HepG2 (cell line): Measurements from ENCODE around the gene SEC62. TPM values are rescaled to one million over a fixed set of nuclear protein-coding genes. Genes with fewer than 3 reads are reported as not detected.

Experiments
- ARID4A ChIP-seq: sonication (generic); formaldehyde crosslinking; IDR thresholded peaks from 2 replicates; pipeline ENCODE4 v1.5.0; 2020; ENCODE audit warnings: mild to moderate bottlenecking, missing genetic modification reagents, borderline replicate concordance
- BCL6 ChIP-seq: IDR thresholded peaks from 2 replicates; pipeline ENCODE4 v1.6.1; 2016; ENCODE audit warnings: missing genetic modification reagents, missing compliant biosample characterization
- FOXM1 ChIP-seq: sonication (generic); formaldehyde crosslinking; IDR thresholded peaks from 2 replicates; pipeline ENCODE4 v1.5.0; 2020; ENCODE audit warnings: missing genetic modification reagents
- GATAD2A ChIP-seq: IDR thresholded peaks from 2 replicates; pipeline ENCODE4 v1.6.1; 2016
- HNRNPL ChIP-seq: fragments of 200-400 bp; formaldehyde crosslinking; IDR thresholded peaks from 2 replicates; pipeline ENCODE4 v1.6.1; 2017; ENCODE audit warnings: mild to moderate bottlenecking, low read depth, low read length
- KDM3A ChIP-seq: IDR thresholded peaks from 2 replicates; pipeline ENCODE4 v1.6.1; 2018; ENCODE audit warnings: low read depth, missing compliant biosample characterization
- KDM5B ChIP-seq: sonication (generic); formaldehyde crosslinking; IDR thresholded peaks from 2 replicates; pipeline ENCODE4 v1.4.0; 2020; ENCODE audit warnings: missing genetic modification reagents, mild to moderate bottlenecking, borderline replicate concordance
- NFKB2 ChIP-seq: sonication (generic); formaldehyde crosslinking; IDR thresholded peaks from 2 replicates; pipeline ENCODE4 v1.4.0; 2020; ENCODE audit warnings: missing genetic modification reagents, borderline replicate concordance
- SMAD1 ChIP-seq: sonication (generic); formaldehyde crosslinking; IDR thresholded peaks from 2 replicates; pipeline ENCODE4 v1.4.0; 2020; ENCODE audit warnings: missing genetic modification reagents, low read depth, mild to moderate bottlenecking, borderline replicate concordance
- SOX13 ChIP-seq, 3 experiments: fragments of 450-650 bp in 1 of 3; sonication (generic) in 1 of 3; formaldehyde crosslinking in 1 of 3; IDR thresholded peaks in 2 of 3; conservative IDR thresholded peaks in 1 of 3; 2 replicates each; pipeline versions ENCODE4 v1.5.0 to v1.6.1; 2016 to 2020; ENCODE audit warnings: antibody characterized with exemption in 1 of 3, mild to moderate bottlenecking in 1 of 3, missing compliant biosample characterization in 1 of 3, missing genetic modification reagents in 1 of 3, moderate library complexity in 1 of 3
- SPEN ChIP-seq: sonication (generic); formaldehyde crosslinking; IDR thresholded peaks from 2 replicates; pipeline ENCODE4 v1.5.1; 2020; ENCODE audit warnings: low read depth, mild to moderate bottlenecking, missing genetic modification reagents
- SUZ12 ChIP-seq: fragments of 150-350 bp; IDR thresholded peaks from 2 replicates; pipeline ENCODE4 v1.6.1; 2014; ENCODE audit warnings: low read depth, low read length
- ZNF224 ChIP-seq: sonication (generic); formaldehyde crosslinking; IDR thresholded peaks from 2 replicates; pipeline ENCODE4 v1.5.0; 2020; ENCODE audit warnings: mild to moderate bottlenecking, missing genetic modification reagents
- ZNF225 ChIP-seq: sonication (generic); formaldehyde crosslinking; IDR thresholded peaks from 2 replicates; pipeline ENCODE4 v1.4.0; 2020; ENCODE audit warnings: mild to moderate bottlenecking, missing genetic modification reagents
- ZNF546 ChIP-seq: sonication (generic); formaldehyde crosslinking; conservative IDR thresholded peaks from 2 replicates; pipeline ENCODE4 v1.8.1; 2023; ENCODE audit warnings: mild to moderate bottlenecking, missing genetic modification reagents
- ZNF878 ChIP-seq: sonication (generic); formaldehyde crosslinking; IDR thresholded peaks from 2 replicates; pipeline ENCODE4 v1.8.1; 2023; ENCODE audit warnings: mild to moderate bottlenecking, missing genetic modification reagents, moderate library complexity
- polyA plus RNA-seq, 8 experiments: library from polyadenylated mRNA; depleted of rRNA in 3 of 8; stranded (reverse) in 7 of 8; unstranded in 1 of 8; fragments of >200 nt; fragmentation: Illumina TruSeq in 4 of 8; extraction: Trizol in 4 of 8; gene quantifications; 2 replicates each; pipeline versions ENCODE4 v1.2.1 to v1.2.3, GENCODE V29; 2011 to 2016; ENCODE audit warnings: low read depth in 4 of 8, missing spikeins in 1 of 8, mixed read lengths in 1 of 8; ENCODE audit not compliant: insufficient read depth in 1 of 8
- total RNA-seq, 5 experiments: library from RNA; depleted of rRNA; stranded (reverse); fragments of >200 nt; fragmentation: Illumina TruSeq; extraction: Trizol; gene quantifications; 2 replicates each; pipeline ENCODE4 v1.2.3, GENCODE V29; 2016; ENCODE audit warnings: low read depth in 1 of 5
- TF ChIP-seq, protein P1 (sequence below): IDR thresholded peaks from 2 replicates; pipeline ENCODE4 v1.6.1; 2016; ENCODE audit warnings: missing genetic modification reagents, missing compliant biosample characterization
- TF ChIP-seq, protein P2 (sequence below): sonication (generic); formaldehyde crosslinking; IDR thresholded peaks from 2 replicates; pipeline ENCODE4 v1.5.1; 2020; ENCODE audit warnings: missing genetic modification reagents, mild to moderate bottlenecking, borderline replicate concordance
- TF ChIP-seq, protein P3 (sequence below): sonication (generic); formaldehyde crosslinking; IDR thresholded peaks from 2 replicates; pipeline ENCODE4 v1.4.0; 2020; ENCODE audit warnings: missing genetic modification reagents

SEC62 gene
- total and polyA plus RNA-seq, 2 of the 13 experiments (the other 11 are each of a cell fraction or from before 2014, with no cell fraction given) = 54.0 to 68.7 TPM

DNA sequence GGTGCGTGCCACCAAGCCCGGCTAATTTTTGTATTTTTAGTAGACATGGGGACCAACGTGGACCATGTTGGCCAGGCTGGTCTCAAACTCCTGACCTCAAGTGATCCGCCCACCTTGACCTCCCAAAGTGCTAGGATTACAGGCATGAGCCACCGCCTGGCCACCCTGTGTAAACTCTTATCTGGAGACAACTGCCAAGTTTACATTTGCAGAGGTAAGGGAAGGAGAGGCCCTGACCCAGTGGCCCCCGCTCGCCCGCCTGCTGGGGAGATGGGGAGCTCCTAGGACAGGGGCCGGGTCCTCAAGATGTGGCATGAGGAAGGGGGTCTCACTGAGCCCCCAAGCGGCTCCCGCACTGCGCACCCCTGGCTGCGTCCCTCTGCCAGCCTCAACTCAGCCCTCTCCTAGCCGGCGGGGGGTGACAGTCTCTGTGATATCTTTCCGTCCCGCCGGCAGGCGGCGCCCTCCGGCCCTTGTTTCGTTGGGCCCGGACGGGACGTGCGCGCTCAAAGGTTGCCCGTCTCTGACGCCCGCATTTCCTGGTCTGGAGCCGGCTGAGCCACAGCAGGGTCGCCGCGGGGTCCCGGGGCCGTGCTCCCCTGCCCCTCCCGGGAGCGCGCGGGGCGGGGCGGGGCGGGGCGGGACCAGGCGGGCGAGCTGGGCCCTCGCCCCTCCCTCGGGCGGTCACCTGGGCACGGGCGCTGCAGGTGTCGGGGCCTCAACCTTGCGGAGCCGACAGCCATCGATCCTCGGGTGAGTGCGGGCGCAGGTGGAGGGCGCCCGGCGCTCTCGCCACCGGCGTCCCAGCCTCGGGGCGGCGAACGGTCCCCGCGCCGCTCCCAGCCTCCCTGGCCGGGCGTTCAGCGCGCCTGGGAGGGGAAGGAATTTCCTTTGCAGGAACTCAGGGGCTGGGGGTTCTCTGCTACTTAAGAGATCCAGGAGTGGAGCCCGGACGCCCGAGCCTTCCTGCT lies 71.1 kb downstream of the SEC62 start, which contains the start of gene GPR160 (continued):
- TF ChIP-seq, protein P1, sequence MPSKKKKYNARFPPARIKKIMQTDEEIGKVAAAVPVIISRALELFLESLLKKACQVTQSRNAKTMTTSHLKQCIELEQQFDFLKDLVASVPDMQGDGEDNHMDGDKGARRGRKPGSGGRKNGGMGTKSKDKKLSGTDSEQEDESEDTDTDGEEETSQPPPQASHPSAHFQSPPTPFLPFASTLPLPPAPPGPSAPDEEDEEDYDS (CRISPR knock-in tag) = peak; percentile 42; the same call in 1 of the 2 replicates
- no peak for TF ChIP-seq ZNF878 (CRISPR knock-in tag)
- peak; percentile 69; the same call in 1 of the 2 replicates for TF ChIP-seq KDM5B (CRISPR knock-in tag)
- TF ChIP-seq, protein P2, sequence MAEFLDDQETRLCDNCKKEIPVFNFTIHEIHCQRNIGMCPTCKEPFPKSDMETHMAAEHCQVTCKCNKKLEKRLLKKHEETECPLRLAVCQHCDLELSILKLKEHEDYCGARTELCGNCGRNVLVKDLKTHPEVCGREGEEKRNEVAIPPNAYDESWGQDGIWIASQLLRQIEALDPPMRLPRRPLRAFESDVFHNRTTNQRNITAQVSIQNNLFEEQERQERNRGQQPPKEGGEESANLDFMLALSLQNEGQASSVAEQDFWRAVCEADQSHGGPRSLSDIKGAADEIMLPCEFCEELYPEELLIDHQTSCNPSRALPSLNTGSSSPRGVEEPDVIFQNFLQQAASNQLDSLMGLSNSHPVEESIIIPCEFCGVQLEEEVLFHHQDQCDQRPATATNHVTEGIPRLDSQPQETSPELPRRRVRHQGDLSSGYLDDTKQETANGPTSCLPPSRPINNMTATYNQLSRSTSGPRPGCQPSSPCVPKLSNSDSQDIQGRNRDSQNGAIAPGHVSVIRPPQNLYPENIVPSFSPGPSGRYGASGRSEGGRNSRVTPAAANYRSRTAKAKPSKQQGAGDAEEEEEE (CRISPR knock-in tag) = peak; percentile 48; the same call in 1 of the 2 replicates
- TF ChIP-seq ARID4A = peak; percentile 62; the same call in 1 of the 2 replicates
- peak; percentile 86; the same call in 1 of the 2 replicates for TF ChIP-seq SMAD1
- peak; percentile 66 for TF ChIP-seq BCL6 (CRISPR knock-in tag)
- TF ChIP-seq GATAD2A = peak; percentile 61
- TF ChIP-seq HNRNPL = 0 out of 2 replicates have a peak, but pooled peaks have one; percentile 44
- TF ChIP-seq, protein P3, sequence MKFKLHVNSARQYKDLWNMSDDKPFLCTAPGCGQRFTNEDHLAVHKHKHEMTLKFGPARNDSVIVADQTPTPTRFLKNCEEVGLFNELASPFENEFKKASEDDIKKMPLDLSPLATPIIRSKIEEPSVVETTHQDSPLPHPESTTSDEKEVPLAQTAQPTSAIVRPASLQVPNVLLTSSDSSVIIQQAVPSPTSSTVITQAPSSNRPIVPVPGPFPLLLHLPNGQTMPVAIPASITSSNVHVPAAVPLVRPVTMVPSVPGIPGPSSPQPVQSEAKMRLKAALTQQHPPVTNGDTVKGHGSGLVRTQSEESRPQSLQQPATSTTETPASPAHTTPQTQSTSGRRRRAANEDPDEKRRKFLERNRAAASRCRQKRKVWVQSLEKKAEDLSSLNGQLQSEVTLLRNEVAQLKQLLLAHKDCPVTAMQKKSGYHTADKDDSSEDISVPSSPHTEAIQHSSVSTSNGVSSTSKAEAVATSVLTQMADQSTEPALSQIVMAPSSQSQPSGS (CRISPR knock-in tag) = no peak; the same call in 1 of the 2 replicates
- TF ChIP-seq SPEN (CRISPR knock-in tag) = peak; percentile 80
- TF ChIP-seq ZNF224 (CRISPR knock-in tag) = 0 out of 2 replicates have a peak, but pooled peaks have one; percentile 27
- 0 out of 2 replicates have a peak, but pooled peaks have one; percentile 12 for TF ChIP-seq ZNF546 (CRISPR knock-in tag)
- no peak for TF ChIP-seq FOXM1 (CRISPR knock-in tag)
- TF ChIP-seq KDM3A (CRISPR knock-in tag) = peak; percentile 68; the same call in 1 of the 2 replicates
- TF ChIP-seq SUZ12 = no peak
- TF ChIP-seq ZNF225 (CRISPR knock-in tag) = no peak
- TF ChIP-seq NFKB2 (CRISPR knock-in tag) = no peak
- TF ChIP-seq SOX13 (IDR thresholded peaks at IDR 0.05) = no peak
- peak in 1 of 2 experiments; percentile 22; a peak in 1 of 4 replicates for TF ChIP-seq SOX13 (CRISPR knock-in tag; conservative IDR thresholded peaks at IDR 0.05 in 1 of 2, IDR thresholded peaks at IDR 0.05 in 1 of 2)
